HG03108 (cell line): Measurements from ENCODE around the gene TXNDC2.
"Not testable (repeated sequence)": the region's sequence is repeated elsewhere in the genome, so short reads cannot be mapped to it uniquely, and the experiment has no call there.

Experiments used
- ATAC-seq: cut with Tn5 transposase; IDR thresholded peaks from one replicate; pipeline ENCODE4 v1.9.1; 2021; ENCODE audit warnings: moderate library complexity; ENCODE audit not compliant: unreplicated experiment

The TXNDC2 gene

GRCh38 chr18:9885170-9886004 lies at the start of gene TXNDC2:
Gene TXNDC2 (plus strand): TSS chr18:9885973. CDS start chr18:9886681, 708 bp downstream.
- no peak for ATAC-seq

GRCh38 chr18:9838144-9838877 lies 47.5 kb upstream of the TXNDC2 start:
- ATAC-seq, result no peak

- ATAC-seq, result no peak
These were observed 46.6 kb upstream of the TXNDC2 start for GRCh38 chr18:9839211-9839610.

- ATAC-seq, result no peak
These were observed 45.9 kb upstream of the TXNDC2 start for GRCh38 chr18:9839853-9840252.

- ATAC-seq, result no peak
These were observed 44.0 kb upstream of the TXNDC2 start for GRCh38 chr18:9841752-9842151.

- ATAC-seq, result no peak
These were observed 43.3 kb upstream of the TXNDC2 start for GRCh38 chr18:9842448-9842847.

DNA sequence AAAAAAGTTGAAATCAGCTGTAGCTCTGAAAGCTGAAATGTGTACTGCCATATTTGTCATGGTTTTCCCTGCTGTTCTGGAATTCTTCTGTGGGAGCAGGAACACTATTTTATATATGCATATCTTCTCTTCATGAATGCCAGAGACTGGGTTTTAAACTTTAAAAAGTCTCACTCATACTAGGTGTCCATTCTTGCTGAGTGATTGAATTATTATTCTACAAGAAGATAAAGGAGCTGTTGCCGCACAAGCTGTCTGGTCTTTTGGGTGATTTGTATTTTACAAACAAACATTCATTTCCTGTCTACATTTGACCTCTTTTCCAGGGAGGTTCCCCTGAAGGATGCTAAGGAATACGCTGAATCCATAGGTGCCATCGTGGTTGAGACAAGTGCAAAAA lies 40.5 kb upstream of the TXNDC2 start:
- no peak for ATAC-seq

DNA sequence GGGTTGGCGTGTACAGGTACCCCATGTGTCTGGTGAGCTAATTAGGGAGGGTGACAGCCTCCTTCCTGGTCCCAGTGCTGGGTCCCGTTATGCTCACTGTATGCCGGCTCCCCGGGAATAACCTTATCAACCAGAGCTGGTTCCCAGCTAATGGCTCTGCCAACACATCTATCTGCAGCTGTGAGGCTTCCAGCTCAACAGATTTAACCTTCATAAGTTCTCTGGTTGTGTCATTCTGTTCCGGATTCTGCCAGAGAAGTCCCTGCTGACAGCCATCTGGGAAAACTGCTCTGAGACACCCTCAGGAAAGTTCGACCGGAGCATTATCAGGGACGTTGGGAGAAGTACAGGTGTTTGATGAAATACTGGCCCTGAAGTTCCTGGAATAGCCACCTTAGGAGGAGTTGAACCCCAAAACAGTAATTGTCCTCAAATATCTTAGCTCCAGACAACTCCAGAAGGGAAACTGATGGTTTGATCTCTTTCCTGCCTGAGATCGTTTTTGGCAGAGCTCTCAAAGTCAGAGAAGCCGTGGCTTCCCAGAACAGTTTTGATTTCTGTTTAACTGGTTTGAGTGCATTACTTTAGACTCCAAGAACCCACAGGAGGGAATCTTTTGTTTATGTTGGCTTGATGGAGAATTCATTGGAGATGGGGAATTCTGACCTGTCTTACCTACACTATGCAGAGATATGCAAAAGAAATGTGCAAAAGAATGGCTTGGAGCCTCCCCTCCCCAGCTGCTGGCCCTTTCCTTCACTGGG lies 39.4 kb upstream of the TXNDC2 start:
- no peak for ATAC-seq

DNA sequence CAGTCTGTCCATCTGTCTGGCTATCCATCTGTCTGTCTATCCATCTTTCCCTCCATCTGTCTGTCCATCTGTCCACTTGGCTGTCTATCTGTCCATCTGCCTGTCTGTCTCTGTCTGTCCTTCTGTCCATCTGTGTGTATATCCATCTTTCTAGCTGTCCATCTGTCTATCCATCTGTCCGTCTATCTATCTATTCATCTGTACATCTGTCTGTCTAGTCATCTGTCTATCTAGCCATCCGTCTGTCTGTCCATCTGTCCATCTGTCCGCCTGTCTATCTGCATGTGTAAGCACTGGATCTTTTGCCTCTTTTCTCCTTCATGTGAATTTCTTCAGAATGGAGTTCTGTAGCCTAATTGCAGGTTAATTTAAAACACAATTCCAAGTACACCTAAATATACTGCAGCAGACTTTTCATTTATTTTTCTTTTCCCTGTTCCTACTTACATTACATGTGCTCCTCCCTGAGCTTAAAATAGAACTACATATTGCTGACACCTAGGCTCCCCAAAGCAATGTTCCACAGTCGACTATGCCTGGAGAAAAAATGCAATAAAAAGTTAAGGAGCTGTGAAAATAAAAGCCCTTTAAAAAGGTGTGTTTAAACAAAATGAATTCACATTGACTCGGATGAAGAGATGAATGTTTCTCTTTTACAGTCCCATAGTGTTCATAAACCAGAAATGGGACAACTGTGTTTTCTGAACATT lies 37.4 kb upstream of the TXNDC2 start:
- ATAC-seq, result no peak

GRCh38 chr18:9849407-9850283 lies 36.1 kb upstream of the TXNDC2 start:
- no peak for ATAC-seq

GRCh38 chr18:9850309-9850708 lies 35.5 kb upstream of the TXNDC2 start:
- ATAC-seq, result no peak

DNA sequence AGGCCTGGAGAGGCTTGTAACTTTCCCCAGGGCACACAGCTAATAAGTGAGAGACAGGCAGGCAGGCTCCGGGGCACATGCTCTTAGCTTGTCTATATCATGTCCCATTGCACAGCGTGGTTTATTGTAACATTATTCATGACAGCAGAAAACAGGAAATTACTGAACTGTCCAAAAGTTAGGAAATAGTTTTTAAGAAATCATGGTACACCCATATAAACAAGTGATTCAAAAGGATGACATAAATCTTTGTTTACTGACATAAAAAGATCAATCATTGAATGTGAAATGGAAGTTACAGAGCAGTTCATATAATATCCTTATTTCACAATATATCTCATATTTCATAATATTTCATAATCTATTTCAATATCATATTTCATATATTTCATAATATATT lies 34.3 kb upstream of the TXNDC2 start:
- ATAC-seq, result no peak

GRCh38 chr18:9852266-9853081 lies 33.3 kb upstream of the TXNDC2 start:
- ATAC-seq, result no peak

DNA sequence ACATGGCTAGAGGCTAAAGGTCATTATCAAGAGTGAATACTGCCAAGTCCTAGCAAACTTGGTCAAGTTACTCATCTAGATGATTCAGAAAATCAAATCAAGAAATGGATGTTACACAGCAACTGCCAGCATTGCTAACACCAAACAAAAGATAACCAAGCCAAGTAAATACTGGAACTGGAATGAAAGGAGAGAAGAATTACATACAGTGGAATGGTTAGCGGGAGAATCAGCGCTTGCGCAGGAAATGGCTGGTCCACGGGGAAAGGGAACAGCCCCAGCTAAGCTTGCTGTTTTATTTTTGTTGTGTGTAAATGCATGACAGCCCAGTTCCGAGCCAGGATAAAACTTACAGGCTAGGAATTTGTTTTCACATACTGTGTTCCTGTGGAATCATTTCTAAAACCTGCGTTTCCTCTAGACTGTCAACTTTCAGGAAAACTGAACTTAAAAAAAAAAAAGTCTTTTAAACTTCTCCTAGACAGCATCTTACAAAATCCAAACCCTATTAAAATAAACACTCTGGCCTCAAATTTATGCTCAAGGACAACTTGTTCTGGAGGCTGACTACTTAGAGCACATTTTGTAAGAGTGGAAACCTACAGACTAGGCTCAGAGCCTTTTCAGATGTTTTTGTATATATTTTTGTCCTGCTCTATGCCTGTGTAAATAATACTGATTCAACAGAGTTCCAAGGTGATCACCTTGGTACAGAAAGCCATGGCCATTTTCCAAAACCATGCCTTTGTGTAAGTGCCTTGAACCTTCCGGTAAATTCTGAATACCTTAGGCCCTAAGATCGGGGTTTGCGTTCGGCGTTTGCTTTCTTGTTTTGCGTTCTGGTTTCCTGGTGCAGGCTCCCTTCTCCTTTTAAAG lies 30.7 kb upstream of the TXNDC2 start:
- ATAC-seq, result no peak

GRCh38 chr18:9855681-9856080 lies 30.1 kb upstream of the TXNDC2 start:
- no peak for ATAC-seq

GRCh38 chr18:9856092-9856491 lies 29.7 kb upstream of the TXNDC2 start:
- no peak for ATAC-seq

DNA sequence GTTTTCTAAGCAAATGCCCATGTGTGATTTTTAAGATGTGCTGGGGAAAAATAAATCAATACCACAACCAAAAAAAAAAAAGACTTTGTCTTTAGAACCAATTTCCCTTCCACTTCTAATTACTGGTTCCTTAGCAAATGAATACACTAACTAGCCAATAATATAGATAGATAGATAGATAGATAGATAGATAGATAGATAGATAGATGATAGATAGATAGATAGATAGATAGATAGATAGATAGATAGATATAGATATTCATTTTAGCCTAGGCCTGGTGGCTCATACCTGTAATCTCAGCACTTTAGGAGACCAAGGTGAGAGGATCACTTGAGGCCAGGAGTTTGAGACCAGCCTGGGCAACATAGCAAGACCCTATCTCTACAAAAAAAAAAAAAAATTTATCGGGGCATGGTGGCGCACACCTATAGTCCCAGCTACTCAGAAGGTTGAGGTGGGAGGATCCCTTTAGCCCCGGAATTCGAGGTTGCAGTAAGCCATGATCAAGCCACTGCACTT lies 28.2 kb upstream of the TXNDC2 start:
- ATAC-seq, result not testable (repeated sequence)

- ATAC-seq, result no peak
These were observed 27.1 kb upstream of the TXNDC2 start for GRCh38 chr18:9858642-9859041.
